Smooth muscle cell (in vitro differentiated cells): ENCODE results near the gene FNIP2. TPM values are rescaled to one million over a fixed set of nuclear protein-coding genes. Genes with fewer than 3 reads are reported as not detected.
A peak's percentile ranks its signal among the peaks of the same experiment; 100 is the strongest.

Source experiments
- DNase-seq: peaks from one replicate; lab custom pipeline; 2025; ENCODE audit not compliant: unreplicated experiment; lab: John Stamatoyannopoulos, UW
- H2AFZ ChIP-seq: fragments of 200-600 bp; sonication (generic); 2 replicates; pipeline ENCODE4 v1.6.0; 2016; ENCODE audit warnings: antibody characterized with exemption, low read depth, mild to moderate bottlenecking
- H3F3A ChIP-seq: fragments of 200-600 bp; sonication (generic); 2 replicates; pipeline ENCODE4 v1.6.0; 2017; ENCODE audit warnings: antibody characterized with exemption, low read depth
- H3K27ac ChIP-seq: fragments of 200-600 bp; sonication (generic); 2 replicates; pipeline ENCODE4 v1.5.1; 2016; ENCODE audit warnings: low read depth, mild to moderate bottlenecking
- H3K27me3 ChIP-seq: fragments of 200-600 bp; sonication (generic); 2 replicates; pipeline ENCODE4 v1.6.1; 2016; ENCODE audit warnings: low read depth, mild to moderate bottlenecking
- H3K36me3 ChIP-seq: fragments of 200-600 bp; sonication (generic); 2 replicates; pipeline ENCODE4 v1.5.1; 2016; ENCODE audit warnings: low read depth
- H3K4me1 ChIP-seq: fragments of 200-600 bp; sonication (generic); 2 replicates; pipeline ENCODE4 v1.5.1; 2016; ENCODE audit warnings: low read depth
- H3K4me2 ChIP-seq: fragments of 200-600 bp; sonication (generic); 2 replicates; pipeline ENCODE4 v1.6.0; 2016; ENCODE audit warnings: mild to moderate bottlenecking
- H3K4me3 ChIP-seq: fragments of 200-600 bp; sonication (generic); 2 replicates; pipeline ENCODE4 v1.5.1; 2016; ENCODE audit warnings: mild to moderate bottlenecking
- H3K79me2 ChIP-seq: fragments of 200-600 bp; sonication (generic); 2 replicates; pipeline ENCODE4 v1.6.0; 2016; ENCODE audit warnings: low read depth, mild to moderate bottlenecking
- H3K9ac ChIP-seq: fragments of 200-600 bp; sonication (generic); 2 replicates; pipeline ENCODE4 v1.6.0; 2016; ENCODE audit warnings: low read depth
- H3K9me3 ChIP-seq: fragments of 200-600 bp; sonication (generic); replicated peaks from 2 replicates; pipeline ENCODE4 v1.5.1; 2016; ENCODE audit warnings: low read depth
- H4K20me1 ChIP-seq: fragments of 200-600 bp; sonication (generic); 2 replicates; pipeline ENCODE4 v1.6.0; 2016; ENCODE audit warnings: low read depth
- WGBS: methylation state at CpG from one replicate; pipeline ENCODE4 v1.1.7; 2016; ENCODE audit warnings: low lambda C conversion rate; 5-methylcytosine and 5-hydroxymethylcytosine counted together
- polyA plus RNA-seq: library from polyadenylated mRNA; unstranded; fragments of >200 nt; fragmentation: Nextera tagmentation; extraction: Ambion mirVana; gene quantifications from 2 replicates; pipeline ENCODE4 v1.2.1, GENCODE V29; 2016
- total RNA-seq: library from RNA; depleted of rRNA; stranded (reverse); fragments of >200 nt; gene quantifications from 2 replicates; pipeline ENCODE4 v1.2.3, GENCODE V29; 2014
- TF ChIP-seq, protein P1 (sequence below): fragments of 200-600 bp; sonication (generic); IDR thresholded peaks from 2 replicates; pipeline ENCODE4 v1.5.1; 2017; ENCODE audit warnings: borderline replicate concordance, mild to moderate bottlenecking, antibody characterized with exemption; ENCODE audit not compliant: insufficient read depth, poor library complexity, severe bottlenecking

FNIP2 gene
- total and polyA plus RNA-seq, 2 experiments from 2014 or later = 10.4 to 36.3 TPM

- Histone ChIP-seq H3K27ac (no peak overlapping the region), H3K9ac (no peak overlapping the region), H3K36me3 (no peaks in the 10 kb centered on the region), H3K4me2 (no peak overlapping the region), H2AFZ (no peak overlapping the region), H3K4me3 (no peak overlapping the region), H3F3A (no peaks in the 10 kb centered on the region), H3K4me1 (no peaks in the 10 kb centered on the region), H4K20me1 (peaks cover 39% of the 10 kb centered on the region), H3K27me3 (no peaks in the 10 kb centered on the region), H3K79me2 (peaks cover 33% of the 10 kb centered on the region), H3K9me3 (no peaks in the 10 kb centered on the region)
- TF ChIP-seq, protein P1, sequence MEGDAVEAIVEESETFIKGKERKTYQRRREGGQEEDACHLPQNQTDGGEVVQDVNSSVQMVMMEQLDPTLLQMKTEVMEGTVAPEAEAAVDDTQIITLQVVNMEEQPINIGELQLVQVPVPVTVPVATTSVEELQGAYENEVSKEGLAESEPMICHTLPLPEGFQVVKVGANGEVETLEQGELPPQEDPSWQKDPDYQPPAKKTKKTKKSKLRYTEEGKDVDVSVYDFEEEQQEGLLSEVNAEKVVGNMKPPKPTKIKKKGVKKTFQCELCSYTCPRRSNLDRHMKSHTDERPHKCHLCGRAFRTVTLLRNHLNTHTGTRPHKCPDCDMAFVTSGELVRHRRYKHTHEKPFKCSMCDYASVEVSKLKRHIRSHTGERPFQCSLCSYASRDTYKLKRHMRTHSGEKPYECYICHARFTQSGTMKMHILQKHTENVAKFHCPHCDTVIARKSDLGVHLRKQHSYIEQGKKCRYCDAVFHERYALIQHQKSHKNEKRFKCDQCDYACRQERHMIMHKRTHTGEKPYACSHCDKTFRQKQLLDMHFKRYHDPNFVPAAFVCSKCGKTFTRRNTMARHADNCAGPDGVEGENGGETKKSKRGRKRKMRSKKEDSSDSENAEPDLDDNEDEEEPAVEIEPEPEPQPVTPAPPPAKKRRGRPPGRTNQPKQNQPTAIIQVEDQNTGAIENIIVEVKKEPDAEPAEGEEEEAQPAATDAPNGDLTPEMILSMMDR = no peak
- no peak for DNase-seq
Measured at GRCh38 chr4:158799013-158799770, 30.4 kb downstream of the FNIP2 start.

- no peaks in the 10 kb centered on the region for H3K9me3 ChIP-seq
- no peak overlapping the region for H3K4me3 ChIP-seq
- TF ChIP-seq, protein P1 = no peak
- no peak overlapping the region for H3K9ac ChIP-seq
- H4K20me1 ChIP-seq = peaks cover 40% of the 10 kb centered on the region
- H3K27ac ChIP-seq = no peak overlapping the region
- H3K79me2 ChIP-seq = peaks cover 38% of the 10 kb centered on the region
- H3K4me1 ChIP-seq = no peaks in the 10 kb centered on the region
- H3K27me3 ChIP-seq = no peaks in the 10 kb centered on the region
- peak overlapping the region; percentile 35 for H3K4me2 ChIP-seq
- 33% methylated on average over 7 of the region's 7 CpGs for WGBS
- H2AFZ ChIP-seq = no peak overlapping the region
- DNase-seq = no peak
- H3F3A ChIP-seq = no peaks in the 10 kb centered on the region
- no peaks in the 10 kb centered on the region for H3K36me3 ChIP-seq
Measured at GRCh38 chr4:158799856-158800255, 31.0 kb downstream of the FNIP2 start.

- no peak for DNase-seq
- H3K9me3 ChIP-seq = no peaks in the 10 kb centered on the region
- peaks cover 42% of the 10 kb centered on the region for H3K79me2 ChIP-seq
- H2AFZ ChIP-seq = no peak overlapping the region
- TF ChIP-seq, protein P1 = no peak
- no peak overlapping the region for H3K9ac ChIP-seq
- H3K4me3 ChIP-seq = no peak overlapping the region
- H3F3A ChIP-seq = no peaks in the 10 kb centered on the region
- WGBS = 84% methylated on average over 4 of the region's 4 CpGs
- no peak overlapping the region for H3K27ac ChIP-seq
- no peak overlapping the region for H3K4me2 ChIP-seq
- H3K4me1 ChIP-seq = no peaks in the 10 kb centered on the region
- H3K27me3 ChIP-seq = no peaks in the 10 kb centered on the region
- H4K20me1 ChIP-seq = peaks cover 52% of the 10 kb centered on the region
- H3K36me3 ChIP-seq = no peaks in the 10 kb centered on the region
Measured at GRCh38 chr4:158801066-158801465, 32.2 kb downstream of the FNIP2 start.

DNA sequence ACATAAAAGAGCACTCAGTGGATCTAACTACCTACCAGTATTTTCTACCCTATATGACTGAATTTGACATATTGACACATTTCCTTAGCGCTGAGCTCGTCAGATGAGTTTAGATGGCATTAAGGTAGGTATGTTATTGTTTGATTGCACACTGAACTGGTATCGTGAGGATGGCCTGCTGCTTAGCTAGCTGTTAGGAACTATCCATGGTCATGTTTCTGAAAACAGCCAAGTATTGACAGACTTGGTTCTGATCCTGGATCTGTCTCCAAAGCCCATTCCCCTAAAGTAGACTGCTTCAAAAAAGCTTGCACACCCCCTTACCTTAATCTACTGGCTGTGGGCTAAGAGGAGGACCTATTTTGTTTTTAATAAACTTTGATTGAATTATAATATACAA lies 32.9 kb downstream of the FNIP2 start:
- Histone ChIP-seq H3K36me3 (no peaks in the 10 kb centered on the region), H3K9me3 (no peaks in the 10 kb centered on the region), H3K4me3 (no peak overlapping the region), H3K4me1 (no peaks in the 10 kb centered on the region), H4K20me1 (peaks cover 52% of the 10 kb centered on the region), H3K27me3 (no peaks in the 10 kb centered on the region), H3K79me2 (peaks cover 42% of the 10 kb centered on the region), H2AFZ (no peak overlapping the region), H3K27ac (no peak overlapping the region), H3F3A (no peaks in the 10 kb centered on the region), H3K4me2 (no peak overlapping the region), H3K9ac (no peak overlapping the region)
- TF ChIP-seq, protein P1 = no peak
- 94% methylated on average over 3 of the region's 3 CpGs for WGBS
- no peak for DNase-seq
